Measurements from ENCODE around the gene GBGT1.
A peak's percentile ranks its signal among the peaks of the same experiment; 100 is the strongest.

The GBGT1 gene

DNA sequence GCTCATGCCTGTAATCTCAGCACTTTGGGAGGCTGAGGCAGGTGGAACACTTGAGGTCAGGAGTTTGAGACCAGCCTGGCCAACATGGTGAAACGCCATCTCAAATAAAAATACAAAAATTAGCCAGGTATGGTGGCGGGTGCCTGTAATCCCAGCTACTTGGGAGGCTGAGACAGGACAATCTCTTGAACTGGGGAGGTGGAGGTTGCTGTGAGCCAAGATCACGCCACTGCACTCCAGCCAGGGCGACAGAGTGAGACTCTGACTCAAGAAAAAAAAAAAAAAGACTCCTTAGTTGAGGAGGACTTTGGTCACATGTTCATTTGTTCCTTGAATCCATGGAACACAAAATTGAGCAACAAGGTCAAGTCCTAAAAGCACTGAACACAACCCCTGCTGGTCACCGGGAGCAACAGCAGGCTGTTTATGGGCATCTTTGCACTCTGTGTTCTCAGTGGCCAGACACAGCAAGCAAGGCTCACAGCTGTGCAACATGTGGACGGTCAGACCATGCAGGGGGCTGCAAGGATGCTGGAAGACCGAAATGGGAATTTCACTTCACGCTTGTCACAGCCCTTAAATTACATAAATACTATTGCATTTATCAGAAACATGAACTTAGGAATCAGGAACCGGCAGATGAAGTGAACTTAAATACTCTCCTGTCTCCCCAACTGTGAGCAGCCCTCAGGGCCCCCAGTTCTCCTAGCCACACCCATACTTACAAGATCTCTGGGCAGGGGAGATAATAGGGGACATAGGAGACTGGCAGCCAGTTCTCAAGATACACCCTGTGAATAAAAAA lies 2.8 kb downstream of the GBGT1 start:
- no peak for DNase-seq

DNA sequence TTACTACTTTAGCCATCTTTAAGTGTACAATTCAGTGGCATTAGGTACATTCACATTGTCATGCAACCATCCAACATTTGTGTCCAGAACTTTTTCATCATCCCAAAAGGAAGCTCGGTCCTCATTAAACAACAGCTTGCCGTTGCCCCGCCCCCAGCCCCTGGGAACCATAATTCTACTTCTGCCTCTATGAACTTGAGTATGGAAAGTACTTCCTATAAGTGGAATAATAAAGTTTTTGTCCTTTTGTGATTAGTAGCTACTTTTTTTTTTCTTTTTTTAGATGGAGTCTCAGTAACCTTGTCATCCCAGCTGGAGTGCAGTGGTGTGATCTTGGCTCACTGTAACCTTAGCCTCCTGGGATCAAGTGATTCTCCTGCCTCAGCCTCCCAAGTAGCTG lies 5.0 kb downstream of the GBGT1 start:
- no peak for DNase-seq

DNA sequence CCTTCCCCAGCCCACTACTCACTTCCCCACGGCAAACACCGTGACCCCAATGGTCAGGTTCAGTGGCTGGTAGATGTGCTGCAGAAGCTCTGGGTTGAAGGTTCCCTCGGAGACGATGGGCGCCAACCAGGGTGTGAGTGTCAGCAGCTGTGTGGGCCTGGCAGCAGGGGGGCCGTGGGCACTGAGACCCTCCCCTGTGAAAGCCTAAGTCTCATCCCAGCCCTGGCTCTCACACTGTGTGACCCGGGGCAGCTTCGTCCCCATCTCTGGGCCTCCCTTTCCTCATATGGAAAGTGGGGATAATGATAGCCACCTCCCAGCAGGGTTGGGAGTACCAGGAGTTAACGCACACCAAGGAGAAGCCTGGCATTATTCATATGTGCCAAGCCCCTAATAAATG lies 8.6 kb downstream of the GBGT1 start:
- no peak for DNase-seq

DNA sequence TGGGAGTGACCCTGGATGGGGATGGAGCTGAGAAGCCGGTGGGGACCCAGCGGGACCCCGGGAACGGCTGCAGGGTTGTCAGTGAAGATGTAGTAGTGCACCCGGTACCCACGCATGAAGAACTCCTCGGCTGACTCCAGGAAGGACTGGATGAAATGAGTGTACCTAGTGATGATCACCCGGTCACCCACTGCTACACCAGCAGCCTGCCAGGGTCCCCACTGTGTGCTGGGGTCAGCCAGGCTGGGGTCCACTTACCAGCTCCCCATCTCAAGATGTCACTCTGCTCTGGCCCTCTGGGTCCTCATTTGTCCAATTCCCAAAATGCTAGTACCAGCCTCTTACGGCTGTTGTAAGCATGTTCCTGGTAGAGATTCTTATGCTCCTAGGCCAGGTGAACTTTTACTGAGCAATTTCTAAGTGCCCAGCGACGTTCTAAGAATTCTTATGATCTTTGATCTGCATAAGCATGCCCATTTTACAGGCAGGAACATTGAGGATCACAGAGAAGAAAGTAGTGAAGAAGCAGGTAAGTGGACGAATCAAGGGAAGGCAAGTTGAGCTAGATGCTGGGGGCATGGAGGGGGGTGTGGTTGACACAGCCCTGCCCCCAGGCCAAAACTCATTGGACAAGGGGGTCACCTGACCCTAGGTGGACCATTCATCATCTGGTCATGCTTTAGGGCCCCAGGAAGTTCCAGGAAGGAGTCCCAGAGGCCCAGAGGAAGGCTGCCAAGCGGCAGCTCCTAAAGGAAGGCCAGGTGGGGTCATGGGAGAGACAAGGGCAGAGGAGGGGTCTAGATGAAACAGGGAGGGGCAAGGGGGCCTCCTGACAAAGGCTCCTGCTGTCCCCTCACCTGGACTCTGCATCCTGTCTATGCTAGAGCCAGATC lies 9.4 kb downstream of the GBGT1 start:
- no peak for DNase-seq

DNA sequence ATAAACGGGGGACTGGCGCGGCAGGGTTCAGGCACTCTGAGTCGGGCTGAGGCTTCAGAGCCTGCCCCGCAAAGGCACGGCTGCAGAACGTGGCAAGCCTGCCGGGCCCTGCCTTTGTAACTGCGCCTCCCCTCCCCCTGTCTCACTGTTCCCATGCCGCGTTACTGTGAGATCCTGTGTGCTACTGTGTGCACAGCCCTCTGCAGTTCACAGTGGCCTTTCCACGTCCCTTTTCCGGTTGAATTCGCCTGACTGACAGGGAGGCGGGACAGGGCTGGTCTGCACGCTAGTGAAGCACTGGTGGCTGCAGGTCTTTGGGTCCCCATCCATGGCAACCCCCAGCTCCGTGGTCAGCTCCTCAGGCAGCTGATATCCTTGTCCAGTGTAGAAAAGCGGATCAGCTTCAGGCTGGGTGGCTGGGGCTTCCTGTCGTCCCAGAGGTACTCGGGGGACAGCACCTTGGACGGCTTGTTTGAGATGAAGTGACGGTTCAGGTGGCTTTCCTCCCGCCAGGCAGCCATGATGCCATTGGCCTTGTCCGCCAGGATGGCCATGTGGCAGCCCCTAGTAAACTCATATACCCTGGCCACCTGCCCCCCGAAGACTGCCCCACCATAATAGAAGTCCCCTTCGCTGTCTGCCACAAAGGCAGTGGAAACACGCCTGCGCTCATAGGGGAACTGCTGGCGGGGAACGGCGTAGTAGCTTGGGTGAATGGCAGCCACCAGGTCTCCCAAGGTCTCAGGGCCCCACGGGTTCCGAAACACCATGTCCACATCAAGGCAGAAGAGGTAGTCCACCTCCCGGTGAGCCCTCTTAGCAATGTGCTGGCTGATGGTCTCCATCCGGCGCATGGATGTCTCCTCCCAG lies 10.3 kb downstream of the GBGT1 start:
- DNase-seq, result no peak

DNA sequence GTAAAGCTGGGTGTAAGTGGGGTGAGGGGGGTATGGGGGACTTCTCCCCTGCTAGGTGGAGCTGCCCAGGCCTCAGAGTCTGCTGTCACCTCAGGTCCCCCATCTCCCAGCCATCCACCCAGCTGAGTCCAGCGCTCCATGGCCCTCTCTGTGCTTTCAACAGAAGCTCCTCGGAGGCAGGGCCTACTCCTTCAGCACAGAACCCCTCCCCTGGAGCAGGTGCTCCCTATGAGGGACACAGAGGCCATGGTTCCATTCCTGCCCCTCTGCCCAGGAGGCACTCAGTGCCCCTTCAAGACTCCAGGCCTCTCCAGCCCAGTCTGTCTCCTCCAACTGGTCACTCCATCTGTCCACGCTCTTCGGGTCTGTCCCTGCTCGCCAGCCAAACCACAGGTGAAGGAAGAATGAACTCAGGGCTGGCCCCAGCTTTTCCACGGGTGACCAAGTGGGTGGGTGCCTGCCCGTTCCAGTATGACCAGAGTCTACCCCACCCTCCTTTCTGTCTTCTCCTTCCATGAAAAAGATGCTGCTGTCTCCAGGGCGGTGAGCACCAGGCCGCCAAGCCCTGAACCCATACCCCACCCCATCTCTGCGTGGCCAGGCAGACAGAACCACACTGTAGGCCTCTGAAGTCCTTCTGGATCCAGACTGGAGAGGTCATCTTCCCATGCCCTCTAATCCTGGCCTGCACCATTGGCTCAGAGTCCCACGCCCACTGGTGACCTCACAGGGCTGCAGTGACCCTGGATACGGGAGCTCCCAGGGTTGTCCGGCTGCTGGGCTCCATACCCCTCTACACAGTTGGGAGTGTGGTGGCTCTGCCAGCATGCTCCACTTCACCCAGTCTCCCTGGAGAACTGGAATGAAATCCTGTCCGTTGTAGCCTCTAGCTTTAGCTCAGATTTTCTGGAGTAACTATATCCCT lies 11.9 kb downstream of the GBGT1 start:
- DNase-seq, result no peak

DNA sequence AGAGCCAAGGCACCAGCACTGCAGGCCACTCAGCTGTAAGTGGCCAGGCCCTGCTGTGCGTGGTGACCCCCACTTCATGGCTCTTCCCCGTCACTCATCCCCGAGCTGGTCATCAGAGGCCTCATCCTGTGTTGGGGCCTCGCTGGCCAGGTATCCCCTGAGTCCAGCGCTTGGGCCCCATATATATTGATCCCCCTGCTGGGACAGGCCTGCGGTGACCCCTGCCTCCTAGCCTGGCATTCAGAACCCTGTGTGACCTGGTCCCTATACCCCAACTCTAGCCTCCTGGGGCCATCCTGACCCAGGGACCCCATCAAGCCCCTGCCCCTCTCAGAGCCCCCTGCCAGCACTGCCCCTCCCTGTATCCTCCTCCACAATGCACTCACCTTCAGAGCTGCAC lies 12.7 kb downstream of the GBGT1 start:
- no peak for DNase-seq

DNA sequence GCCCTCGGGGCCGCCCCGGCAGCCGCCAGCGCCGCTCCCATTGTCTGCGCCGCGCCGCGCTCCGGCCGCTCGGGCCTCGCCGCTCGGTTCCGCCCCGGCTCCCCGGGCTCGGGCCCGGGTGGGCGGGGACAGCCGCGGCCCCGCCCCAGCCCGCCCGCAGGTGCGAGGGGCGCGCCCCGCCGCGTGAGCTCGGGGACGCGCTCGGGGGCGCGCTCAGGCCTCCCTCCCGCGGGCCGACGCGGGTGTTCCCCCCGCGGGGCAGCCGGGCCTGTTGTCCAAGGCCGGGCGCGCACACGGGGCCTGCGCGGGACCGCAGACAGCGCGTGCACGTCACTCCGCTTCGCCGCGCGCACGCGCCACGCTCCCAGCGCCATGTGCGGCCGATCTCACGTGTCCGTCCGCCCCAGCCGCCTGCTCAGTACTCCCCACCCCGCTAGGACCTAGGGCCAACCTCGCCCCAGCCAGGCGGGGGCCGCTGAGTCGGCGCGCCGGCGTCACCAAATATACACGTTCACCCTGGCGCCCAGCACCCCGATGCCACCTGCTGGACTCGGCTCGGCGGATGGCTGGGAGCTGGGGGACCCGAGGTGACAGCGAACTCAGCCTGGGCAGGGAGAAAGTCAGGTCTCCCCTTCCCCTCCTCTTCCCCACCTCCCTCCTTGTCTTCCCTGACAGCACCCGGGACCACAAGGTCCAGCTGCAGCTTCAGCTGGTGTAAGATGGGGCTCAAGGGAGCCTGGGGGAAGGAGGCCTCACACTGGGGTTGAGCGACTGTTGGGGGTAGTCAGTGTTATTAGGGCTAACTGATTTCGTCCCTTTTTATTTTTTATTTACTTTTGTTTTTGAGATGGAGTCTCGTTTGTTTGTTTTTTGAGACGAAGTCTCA lies 14.3 kb downstream of the GBGT1 start:
- peak; percentile 87 for DNase-seq

DNA sequence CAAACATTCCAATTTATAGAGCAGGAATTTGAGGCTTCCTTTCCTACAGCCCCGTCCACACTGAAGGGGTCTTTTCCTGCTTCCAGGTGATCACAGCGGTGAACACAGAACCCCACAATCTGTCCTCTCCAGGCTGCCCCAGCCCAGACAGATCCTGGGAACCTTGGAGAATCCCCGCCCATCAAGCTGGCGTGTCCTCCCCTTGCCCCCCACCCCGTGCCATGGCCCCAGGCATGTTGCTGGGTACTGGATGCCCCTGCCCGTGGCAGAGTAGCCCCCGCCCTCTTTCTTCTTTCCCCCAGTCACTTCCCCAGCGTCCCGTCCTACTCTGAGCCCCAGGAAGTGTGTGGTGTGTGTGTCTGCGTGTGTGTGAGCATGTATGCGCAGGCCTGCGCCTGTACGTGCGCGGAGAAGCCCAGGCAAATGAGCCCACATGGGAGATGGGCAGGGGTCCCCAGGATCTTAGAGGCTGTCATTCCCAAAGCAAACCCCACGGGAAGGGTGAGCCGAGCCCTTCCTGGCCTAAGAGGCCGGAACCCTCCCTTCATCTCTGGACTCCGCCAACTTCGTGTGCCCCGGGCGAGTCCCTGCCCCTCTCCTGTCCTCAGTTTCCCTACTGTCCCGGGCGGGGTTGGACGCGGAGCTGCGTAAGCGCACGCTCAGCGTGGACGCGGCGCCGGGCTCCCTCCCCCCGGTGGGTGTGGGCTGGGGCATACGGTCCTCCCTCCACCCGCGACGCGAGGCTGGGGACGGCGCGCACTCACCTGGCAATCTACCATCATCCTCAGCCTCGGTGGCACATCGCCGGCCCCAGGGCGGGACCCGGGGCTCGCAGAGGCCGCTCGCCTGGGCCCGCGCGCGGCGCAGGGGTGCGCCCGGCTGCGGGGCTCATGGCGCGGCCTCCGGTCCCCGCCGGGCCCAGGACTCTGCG lies 15.2 kb downstream of the GBGT1 start:
- DNase-seq, result peak; percentile 71

DNA sequence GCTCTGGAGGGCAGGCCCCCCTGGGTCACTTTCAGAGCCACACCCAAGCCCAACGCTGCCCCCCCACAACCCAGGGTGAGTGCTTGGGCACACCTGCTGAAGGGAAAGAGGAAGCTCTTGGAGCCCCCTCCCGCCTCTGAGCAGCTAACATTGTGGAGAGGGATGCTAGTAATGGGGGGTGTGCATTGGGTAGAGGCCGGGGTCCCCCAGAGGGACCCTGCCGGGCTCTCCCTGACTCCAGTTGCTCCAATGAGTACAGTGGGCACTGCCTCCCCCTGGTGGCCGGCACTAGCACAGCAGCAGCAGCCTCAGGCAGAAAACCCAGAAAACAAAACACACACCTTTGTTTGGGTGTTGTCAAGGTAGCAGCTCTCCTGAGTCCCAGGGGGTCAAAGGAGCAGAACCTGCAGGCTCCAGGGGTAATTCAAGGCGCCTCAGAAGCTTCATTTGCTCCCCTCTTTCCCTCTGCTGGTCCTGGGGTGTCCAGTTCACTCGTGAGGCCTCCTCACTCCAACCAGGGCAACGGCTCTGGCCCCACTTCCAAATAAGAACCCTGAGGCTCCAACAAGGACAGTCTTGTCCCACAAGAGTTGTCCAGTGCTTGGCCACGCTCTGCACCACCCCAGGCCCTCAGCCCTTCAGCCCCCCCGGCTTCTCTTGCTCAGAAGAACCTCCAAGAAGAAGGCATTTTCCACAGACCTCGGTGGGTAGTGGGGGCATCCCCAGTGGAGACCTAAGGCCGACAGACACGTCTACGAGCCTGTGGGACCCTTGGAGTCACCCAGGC lies 16.1 kb downstream of the GBGT1 start:
- DNase-seq, result peak; percentile 87

DNA sequence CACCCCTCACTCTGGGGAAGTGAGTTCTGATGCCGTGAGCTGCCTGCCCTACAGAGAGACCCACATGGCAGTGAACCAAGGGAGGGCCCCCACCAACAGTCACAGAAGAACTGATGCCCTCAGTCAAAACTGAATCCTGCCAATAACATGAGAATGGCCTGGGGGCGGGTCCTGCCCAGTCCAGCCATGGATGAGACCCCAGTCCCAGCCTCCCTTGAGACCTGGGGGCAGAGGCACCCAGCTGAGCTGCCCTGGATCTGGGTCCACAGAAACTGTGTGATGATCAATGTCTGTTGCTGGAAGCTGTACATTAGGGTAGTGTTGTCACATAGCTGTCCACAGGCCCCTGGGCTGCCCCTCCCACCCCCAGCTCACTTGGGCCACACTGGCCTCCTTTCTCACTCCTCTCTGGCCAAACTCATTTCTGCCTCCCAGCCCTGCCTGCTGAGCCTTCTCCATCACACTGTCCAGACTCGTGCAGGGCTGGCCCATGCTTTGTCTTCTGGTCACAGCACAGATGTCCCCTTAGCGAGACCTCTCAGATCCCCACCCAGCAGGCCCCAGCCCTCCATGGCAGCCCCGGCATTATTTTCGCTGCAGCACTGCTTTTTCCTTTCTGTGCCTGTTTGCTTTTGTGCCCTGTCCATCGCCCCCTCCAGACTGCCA lies 16.8 kb downstream of the GBGT1 start:
- no peak for DNase-seq

DNA sequence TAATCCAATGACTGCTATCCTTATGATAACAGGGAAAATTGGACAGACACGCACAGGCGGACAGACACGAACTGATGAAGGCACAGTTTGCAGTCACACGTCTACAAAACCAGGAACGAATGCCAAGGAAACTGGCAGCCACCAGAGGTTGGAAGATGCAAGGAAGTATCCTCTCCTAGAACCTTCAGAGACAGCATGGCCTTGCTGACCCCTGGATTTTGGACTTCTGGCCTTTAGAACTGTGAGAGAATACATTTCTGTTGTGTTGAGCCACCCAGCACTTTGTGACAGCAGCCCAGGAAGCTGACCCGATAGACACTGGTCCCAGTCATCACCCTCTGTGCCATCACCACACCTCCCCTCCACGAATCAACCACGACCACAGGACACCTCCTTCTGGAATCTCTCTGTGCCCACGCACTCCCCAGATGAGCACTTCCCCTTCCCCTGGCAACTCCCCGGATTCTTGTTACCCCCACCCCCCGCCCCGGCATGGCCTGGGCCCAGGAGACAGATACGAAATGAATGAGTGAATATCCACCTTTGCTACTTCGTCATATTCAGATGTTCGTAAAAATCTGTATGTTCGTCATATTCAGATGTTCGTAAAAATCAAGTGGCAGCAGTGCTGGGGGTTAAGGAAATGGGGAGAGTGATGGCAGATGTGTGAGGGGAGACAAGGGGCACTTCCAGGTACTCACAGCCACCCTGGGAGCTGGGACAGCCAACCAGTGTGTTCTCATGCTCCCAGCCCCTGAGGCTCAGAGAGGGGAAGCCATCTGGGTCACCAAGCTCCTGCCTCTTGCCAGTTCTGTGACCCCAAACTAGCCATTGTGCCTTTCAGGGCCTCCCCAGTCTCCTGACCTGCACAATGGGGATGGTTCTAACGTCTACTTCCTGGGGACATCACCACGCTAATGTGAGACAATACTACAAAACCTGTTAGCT lies 18.5 kb downstream of the GBGT1 start:
- no peak for DNase-seq

DNA sequence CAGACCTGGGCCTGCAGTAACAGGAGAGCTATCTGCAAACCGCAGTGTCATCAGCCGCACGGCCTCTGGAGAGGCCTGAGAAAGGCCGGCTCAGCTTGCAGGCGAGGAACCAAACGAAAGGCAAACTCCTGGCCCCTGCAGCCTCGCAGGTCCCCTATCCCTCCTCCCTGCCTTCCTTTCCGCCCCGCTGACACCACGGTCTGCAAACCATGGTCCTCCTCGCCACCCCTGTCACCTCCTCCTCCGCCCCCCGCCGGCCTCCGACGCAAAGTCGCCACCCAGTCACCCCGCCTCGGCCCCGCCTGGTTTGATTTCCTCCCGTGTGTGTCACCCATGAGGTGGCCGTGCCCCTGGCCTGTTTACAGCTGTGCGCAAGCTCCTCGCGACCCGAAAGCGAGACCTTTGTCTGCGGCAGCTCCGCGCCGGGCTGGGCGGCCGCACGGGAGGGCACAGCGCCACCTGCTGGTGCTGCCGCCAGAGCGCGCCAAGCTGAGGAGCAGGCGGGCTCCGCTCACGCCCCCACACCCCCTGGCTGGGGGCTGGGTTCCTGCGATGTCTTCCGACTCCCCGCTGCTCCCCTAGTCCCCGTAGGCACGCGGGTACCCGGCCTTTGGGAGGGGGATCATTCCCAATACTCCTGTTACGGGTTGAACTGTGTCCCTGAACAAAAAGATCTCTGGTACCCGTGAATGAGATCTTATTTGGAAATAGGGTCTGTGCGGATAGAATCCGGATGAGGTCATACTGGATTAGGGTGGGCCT lies 19.4 kb downstream of the GBGT1 start:
- DNase-seq, result peak; percentile 95

DNA sequence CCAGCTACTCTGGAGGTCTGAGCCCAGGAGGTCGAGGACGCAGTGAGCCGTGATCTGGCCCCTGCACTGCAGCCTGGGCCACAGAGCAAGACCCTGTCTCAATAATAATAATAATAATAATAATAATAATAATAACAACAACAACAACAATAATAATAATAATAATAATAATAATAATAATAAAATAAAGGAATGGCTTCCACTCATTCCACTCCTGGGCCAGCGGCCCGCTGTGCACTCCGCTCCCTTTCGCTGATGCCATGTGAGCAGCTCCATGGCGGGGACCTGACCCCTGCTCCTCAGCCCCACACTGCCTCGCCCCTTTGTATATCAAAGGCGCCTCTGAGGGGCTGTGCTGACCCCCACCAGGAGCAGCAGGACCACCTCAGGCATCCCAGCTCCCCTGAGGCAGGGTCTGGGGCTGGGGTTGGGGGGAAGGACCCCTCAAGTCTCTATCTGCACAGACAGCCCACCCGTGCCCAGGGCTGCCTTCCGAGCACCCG lies 20.0 kb downstream of the GBGT1 start:
- DNase-seq, result no peak

DNA sequence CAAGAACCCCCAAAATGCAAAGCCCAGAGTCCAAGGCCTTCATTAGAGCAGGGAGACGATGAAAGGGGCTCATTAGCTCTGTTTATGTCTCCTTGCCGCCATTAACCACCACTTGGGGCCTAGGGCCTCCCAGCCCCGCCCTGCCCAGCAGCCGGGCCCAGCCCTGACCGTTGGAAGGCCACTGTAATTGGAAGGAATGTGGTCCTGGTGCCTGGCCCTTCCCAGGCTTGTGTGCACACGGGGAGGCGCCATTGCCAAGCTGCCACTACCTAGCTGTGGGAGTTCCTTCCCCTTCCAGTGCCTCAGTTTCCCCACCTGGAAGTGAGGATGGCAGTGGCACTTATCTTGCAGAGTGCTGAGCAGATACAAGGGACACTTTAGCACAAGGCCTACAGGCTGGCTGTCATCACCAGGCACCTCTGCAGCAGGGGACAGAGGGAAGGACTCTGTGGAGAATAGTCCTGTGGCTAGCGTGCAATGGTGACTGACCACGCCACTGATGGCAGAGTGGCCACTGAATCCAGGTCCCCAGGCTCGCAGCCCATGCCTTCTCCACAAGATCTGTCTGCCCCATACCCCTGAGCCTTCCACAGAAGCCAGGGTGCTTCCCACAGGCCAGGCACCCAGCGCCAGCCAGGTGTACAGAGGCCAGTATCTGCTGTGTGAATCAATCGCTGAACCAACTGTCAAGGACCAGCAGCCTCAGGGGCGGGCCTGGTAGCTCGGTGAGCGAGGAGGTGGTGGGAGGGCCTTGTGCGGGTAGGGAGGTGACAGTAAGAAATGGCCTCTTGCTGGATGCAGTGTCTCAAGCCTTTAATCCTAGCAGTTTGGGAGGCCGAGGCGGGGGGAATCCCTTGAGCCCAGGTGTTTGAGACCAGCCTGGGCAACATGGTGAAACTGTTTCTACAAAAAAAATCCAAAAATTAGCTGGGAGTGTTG lies 20.8 kb downstream of the GBGT1 start:
- no peak for DNase-seq

All from activated CD4-positive, CD25-positive, alpha-beta regulatory T cell treated with anti-CD3 and anti-CD28 coated beads, Interleukin-2, amount 50 U/mL, for 72 hours (primary cell).